ENCODE data around the gene MRPS31. TPM values are rescaled to one million over a fixed set of nuclear protein-coding genes. Genes with fewer than 3 reads are reported as not detected.

The MRPS31 gene
- total RNA-seq, 4 donors from 2014 or later, result 12.2 to 24.3 (median 22.1) TPM

DNA sequence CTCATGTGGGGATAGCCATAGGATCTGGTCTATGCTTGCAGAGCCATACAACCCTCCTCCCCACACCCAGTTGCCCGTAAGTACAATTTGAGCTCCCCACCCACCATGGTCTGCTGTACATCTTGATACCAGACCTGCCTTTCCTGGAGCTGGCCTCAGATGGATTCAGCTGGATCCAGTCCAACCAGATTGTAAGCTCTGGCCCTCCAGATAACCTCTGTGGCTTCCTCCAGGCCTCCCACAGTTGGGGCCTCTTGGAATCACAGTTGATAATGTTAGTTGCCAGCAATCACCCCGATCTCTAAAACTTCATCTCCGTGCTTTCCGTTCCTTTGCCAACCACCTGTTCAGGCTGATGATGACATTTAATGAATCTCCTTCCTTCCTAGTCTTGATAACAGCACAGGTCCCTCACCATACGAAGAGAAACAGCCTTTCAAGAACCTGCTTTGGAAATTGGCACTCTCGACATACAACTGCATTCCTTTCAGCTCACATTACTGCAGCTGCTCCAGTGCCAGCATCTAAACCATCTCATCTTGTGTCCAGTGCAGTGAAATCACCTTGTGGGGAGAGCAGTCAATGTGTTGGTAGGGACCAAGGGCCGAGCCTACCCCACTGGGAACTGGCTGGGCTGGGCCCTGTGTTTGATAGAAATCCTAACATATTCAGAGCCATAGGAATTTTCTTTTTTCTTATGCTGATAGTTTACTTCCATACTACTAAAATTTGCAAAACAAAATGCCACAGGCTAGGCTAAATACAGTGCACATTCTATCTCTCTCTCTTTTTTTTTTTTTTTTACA lies 89.4 kb downstream of the MRPS31 start:
- Histone ChIP-seq H3K4me3 (no peak overlapping the region), H3K9me3 (no peaks in the 10 kb centered on the region), H3K4me1 (peaks cover 0 to 23% (median 0%) of the 10 kb centered on the region in 4 donors), H3K27me3 (no peaks in the 10 kb centered on the region), H3K36me3 (no peaks in the 10 kb centered on the region), H3K27ac (peak overlapping the region in 1 of 4 donors; percentile 70)
- TF ChIP-seq EP300 (IDR thresholded peaks at IDR 0.05), result no peak
- TF ChIP-seq, protein P1, sequence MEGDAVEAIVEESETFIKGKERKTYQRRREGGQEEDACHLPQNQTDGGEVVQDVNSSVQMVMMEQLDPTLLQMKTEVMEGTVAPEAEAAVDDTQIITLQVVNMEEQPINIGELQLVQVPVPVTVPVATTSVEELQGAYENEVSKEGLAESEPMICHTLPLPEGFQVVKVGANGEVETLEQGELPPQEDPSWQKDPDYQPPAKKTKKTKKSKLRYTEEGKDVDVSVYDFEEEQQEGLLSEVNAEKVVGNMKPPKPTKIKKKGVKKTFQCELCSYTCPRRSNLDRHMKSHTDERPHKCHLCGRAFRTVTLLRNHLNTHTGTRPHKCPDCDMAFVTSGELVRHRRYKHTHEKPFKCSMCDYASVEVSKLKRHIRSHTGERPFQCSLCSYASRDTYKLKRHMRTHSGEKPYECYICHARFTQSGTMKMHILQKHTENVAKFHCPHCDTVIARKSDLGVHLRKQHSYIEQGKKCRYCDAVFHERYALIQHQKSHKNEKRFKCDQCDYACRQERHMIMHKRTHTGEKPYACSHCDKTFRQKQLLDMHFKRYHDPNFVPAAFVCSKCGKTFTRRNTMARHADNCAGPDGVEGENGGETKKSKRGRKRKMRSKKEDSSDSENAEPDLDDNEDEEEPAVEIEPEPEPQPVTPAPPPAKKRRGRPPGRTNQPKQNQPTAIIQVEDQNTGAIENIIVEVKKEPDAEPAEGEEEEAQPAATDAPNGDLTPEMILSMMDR (IDR thresholded peaks at IDR 0.05), result no peak
- no peak for TF ChIP-seq POLR2A (IDR thresholded peaks at IDR 0.05)
- no peak for DNase-seq (ENCODE audit: low spot score in 2 of 2)
- 54 to 66% methylated on average over 7 of the region's 7 CpGs for WGBS, 2 donors

DNA sequence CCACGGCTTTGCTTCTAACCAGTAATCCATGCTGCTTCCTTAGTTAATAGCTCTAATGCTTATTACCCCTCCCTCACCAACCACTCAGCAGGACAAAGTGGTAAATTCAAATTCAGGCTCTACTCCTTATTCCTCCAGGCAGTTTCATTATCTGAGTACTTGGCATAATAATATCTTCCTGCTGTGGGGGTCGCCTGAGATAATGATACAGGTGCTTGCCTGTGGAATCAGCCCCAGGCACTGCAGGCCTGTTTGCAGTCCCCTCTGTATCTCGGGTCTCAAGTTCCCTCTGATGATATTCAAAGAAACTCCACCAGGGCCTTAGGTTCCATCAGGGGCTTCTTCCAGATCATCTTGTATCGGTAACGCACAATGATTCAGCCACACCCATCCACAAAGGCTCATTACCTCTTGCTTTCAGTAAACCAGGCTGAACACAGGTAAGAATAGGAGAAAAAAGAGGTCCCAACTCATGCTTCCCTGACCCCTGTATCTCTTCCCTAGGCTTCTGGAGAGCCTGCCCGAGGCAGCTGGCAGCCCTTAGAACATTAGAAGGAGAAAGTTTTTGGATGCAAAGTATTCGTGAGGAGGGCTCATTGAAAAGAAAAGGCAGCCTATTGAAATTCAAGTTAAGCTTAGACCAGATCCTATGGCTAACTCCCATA lies 90.2 kb downstream of the MRPS31 start:
- Histone ChIP-seq H3K27me3 (no peaks in the 10 kb centered on the region), H3K4me1 (peaks cover 0 to 23% (median 0%) of the 10 kb centered on the region in 4 donors), H3K4me3 (no peak overlapping the region), H3K27ac (peak overlapping the region in 1 of 4 donors; percentile 70), H3K36me3 (no peaks in the 10 kb centered on the region), H3K9me3 (no peaks in the 10 kb centered on the region)
- 84 to 87% methylated on average over 7 of the region's 7 CpGs for WGBS, 2 donors
- TF ChIP-seq, protein P1 (IDR thresholded peaks at IDR 0.05), result no peak
- TF ChIP-seq EP300 (IDR thresholded peaks at IDR 0.05) (no peak), POLR2A (IDR thresholded peaks at IDR 0.05) (no peak)
- no peak for DNase-seq (ENCODE audit: low spot score in 2 of 2)

DNA sequence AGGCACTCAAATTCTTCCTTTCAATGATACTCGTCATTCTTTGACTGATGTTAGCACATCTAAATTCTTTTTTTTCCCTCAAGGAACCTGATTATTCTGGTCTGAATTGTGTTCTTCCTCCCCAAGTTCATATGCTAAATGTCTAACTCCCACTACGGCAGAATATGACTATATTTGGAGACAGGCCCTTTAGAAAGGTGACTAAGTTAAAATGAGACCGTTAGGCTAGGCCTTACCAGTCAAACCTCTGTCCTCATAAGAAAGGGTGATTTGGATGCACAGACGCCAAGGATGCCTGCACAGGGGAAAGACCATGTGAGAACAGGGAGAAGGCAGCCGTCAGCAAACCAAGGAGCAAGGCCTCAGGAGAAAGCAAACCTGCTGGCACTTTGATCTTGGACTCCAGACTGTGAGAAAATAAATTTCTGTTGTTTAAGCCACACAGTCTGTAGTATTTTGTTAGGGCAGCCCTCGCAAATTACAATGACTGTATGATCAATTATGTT lies 91.5 kb downstream of the MRPS31 start:
- WGBS, 2 donors, result 92 to 94% methylated on average over 6 of the region's 6 CpGs
- Histone ChIP-seq H3K4me3 (no peak overlapping the region), H3K4me1 (peaks cover 0 to 23% (median 0%) of the 10 kb centered on the region in 4 donors), H3K27me3 (no peaks in the 10 kb centered on the region), H3K36me3 (no peaks in the 10 kb centered on the region), H3K9me3 (no peaks in the 10 kb centered on the region), H3K27ac (no peak overlapping the region)
- TF ChIP-seq, protein P1 (IDR thresholded peaks at IDR 0.05), result no peak
- TF ChIP-seq EP300 (IDR thresholded peaks at IDR 0.05) (no peak), POLR2A (IDR thresholded peaks at IDR 0.05) (no peak)
- no peak for DNase-seq (ENCODE audit: low spot score in 2 of 2)

Small RNA genes within 50 kb of the gene (small RNA-seq; reads per million reads assigned to genes)
- gene MIR320D1 (not detected), gene MIR621 (not detected), gene RF00017 (not detected)

Other genes with a start within 250 kb of the MRPS31 start
- gene FOXO1, start 104.5 kb downstream of the MRPS31 start, total RNA-seq, result 100 to 1,000 TPM; 153 to 194 (median 176) TPM
- 1 to 10 TPM; 3.1 to 9.4 (median 7.0) TPM for gene SLC25A15, start 18.4 kb upstream of the MRPS31 start, total RNA-seq
- gene ELF1, start 248.1 kb upstream of the MRPS31 start, total RNA-seq, result 100 to 1,000 TPM in 2 of 4 donors, 10 to 100 TPM in 2; 54.6 to 118 (median 98.6) TPM

All from tibial nerve (tissue), 4 donors.